G401.6 (cell line): Measurements from ENCODE around the gene ANXA4.

Experiments
- FAIRE-seq: peaks from 2 replicates; lab custom pipeline; 2012; peaks lifted over from hg19 to GRCh38; lab: Jason Lieb, UNC

Gene ANXA4

DNA sequence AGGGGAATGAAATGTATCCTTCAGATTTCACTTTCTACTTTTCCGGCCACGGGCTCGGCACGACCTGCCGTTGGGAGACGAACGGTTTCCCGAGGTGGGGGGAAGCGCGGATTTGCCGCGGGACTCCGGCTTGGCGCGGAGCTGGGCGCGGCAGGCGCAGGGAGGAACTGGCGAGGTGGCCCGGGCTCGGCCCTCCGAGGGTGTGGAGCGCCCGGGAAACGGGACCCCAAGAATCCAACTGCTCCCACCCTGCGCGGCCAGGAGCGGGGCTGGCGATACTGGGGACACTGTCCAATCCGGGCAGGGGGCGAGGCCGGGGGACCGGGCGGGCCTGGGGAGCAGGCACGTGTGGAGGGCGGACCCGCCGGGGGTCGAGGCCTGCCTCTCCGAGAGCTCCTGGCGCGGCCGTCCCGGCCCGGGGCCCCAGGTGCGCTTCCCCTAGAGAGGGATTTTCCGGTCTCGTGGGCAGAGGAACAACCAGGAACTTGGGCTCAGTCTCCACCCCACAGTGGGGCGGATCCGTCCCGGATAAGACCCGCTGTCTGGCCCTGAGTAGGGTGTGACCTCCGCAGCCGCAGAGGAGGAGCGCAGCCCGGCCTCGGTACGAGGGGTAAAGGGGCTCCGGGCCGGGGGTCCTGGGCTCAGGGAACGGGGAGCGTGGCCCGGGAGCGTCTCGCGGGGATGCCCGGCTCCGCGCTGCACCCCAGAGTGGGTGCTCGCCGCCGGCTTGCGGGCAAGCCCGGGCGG, at the start of gene ANXA4:
ANXA4 (plus strand) TSS at position 560 of the 747 bp plus-strand sequence. CDS start 39,432 bp downstream, outside the sequence.
- peak; percentile 19 for FAIRE-seq

DNA sequence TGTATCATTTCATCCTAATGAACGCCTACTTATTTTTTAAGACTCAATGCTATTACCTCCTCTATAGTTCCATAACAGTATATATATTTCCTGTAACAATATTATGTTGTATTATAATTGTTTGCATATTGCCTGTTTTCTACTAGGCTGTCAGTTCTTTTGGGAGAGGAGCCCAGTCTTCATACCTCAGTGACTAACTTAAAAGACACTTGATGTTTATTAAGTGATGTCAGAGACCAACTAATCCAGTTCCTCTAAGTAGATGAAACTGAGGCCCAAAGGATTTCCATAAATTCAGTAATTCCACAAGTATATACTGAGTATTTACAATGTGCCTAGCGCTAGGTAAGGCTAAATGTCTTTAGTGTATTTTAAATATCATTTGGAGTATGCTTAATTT, 49.5 kb upstream of the ANXA4 start:
- FAIRE-seq = no peak

DNA sequence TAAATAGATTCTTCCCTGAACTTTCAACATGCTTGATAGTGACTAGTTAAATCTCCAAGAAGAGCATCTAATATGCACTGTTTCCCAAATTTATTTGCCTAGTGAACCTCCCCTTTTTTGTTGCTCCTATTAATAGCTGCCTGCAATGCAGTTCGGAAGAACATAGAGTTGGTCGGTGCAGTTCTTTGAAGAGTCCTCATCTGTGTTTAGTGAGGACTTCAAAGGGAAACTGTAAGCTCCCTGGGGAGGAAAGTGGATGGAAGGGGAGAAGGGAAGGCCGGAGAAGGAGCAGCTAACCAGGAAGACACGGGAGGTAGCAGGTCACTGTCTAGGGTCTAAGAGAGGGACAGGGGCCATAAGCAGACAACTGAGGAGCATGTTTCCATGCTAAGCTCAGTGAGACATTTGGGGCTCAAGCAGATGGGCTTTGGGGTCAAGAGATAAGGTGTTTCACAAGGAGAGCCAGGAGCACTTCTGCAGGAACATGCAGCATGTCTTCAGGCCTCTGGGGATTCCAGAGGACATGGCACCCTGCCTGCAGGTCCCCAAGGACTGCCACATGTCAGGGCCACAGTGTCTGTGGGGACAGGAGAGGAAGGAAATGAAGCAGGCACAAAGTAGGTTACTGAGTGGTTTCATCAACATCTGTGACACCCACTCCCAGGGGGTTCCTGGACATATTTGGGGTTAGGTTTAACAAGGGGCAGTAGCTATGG, 48.7 kb upstream of the ANXA4 start:
- no peak for FAIRE-seq

DNA sequence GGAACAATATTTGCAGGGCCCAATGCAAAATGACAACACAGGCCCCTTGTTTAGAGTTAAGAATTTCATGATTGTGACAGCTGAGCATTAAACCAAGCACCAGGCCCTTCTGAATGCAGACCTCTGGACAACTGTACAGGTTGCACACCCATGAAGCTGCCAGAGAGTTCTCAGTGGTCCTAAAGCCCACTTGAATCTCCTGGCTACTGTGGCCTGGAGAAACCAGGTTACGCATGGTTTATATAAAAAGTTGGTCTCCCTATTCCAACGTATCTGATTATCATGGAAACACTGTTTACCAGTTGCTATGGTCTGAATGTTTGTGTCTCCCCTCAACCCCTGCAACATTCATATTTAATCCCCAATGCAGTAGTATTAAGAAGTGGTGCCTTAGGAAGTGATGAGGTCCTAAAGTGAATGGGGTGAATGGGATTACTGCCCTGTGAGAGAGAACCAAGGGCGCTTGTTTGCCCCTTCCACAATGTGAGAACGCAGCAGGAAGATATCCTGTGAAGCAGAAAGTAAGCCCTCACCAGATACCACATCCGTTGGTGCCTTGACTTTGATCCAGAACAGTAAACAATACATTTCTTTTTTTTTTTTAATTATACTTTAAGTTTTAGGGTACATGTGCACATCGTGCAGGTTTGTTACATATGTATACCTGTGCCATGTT, 48.0 kb upstream of the ANXA4 start:
- FAIRE-seq = no peak

DNA sequence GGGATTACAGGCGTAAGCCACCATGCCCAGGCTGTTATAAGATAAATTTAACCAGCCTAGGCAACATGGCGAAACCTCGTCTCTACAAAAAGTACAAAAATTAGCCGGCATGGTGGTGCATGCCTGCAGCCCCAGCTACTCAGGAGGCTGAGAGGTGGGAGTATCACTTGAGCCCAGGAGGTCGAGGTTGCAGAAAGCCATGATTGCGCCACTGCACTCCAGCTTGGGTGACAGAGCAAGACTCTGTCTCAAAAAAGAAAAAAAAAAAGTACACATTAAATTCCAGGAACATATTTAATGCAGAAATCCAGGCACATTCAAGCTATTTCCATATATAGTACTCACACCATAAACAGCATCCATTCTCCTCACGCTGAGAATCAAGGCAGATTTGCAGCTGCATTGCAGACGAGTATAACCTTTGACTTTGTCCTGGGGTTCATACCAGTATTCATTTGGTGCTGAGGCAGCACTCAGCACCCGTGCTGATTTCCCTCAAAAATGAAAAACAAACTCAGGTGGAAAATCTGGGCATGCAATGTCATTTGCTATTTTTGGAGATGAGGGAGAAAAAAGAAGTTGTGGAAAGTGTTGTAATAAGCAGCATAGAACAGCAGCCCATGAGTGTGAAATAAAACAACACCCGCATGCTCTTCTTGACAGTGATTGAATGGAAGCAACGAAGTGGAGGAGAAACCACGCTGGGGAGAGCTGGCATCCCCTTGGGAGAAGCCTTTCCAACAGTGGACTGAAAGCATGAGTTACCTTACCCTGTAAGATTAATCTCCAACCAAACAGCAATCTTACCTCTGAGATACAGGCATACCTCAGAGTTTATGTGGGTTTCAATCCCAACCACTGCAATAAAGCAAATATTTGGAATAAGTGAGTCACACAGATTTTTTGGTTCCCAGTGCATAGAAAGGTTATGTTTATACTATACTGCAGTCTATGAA, 46.8 kb upstream of the ANXA4 start:
- FAIRE-seq = no peak

DNA sequence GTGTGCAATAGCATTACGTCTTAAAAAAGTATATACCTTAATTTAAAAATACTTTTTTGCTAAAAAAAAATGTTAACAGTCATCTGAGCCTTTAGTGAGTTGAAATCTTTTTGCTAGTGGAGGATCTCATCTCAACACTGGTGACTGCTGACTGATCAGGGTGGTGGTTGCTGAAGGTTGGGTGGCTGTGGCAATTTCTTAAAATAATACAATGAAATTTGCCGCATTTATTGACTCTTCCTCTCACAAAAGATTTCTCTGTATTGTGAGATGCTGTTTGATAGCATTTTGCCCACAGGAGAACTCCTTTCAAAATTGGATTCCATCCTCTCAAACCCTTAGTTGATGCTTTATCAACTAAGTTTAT, 46.1 kb upstream of the ANXA4 start:
- FAIRE-seq = no peak

DNA sequence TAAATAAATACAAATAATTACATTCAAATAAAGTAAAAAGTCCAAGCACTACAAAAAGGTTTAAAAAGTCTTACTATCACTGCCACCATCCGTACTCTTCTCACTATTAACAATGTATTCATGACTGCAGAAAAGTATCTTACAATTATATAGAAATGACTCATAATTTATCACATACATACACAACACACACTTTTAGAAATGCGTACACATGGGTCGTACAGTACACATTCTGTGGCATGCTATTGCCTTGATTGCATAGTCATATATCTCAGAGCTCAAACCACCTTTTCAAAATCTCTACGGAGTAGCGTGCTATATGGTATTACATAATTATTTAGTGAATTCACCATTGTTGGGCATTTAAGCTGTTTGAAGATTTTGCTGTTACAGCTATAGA, 41.6 kb upstream of the ANXA4 start:
- no peak for FAIRE-seq

DNA sequence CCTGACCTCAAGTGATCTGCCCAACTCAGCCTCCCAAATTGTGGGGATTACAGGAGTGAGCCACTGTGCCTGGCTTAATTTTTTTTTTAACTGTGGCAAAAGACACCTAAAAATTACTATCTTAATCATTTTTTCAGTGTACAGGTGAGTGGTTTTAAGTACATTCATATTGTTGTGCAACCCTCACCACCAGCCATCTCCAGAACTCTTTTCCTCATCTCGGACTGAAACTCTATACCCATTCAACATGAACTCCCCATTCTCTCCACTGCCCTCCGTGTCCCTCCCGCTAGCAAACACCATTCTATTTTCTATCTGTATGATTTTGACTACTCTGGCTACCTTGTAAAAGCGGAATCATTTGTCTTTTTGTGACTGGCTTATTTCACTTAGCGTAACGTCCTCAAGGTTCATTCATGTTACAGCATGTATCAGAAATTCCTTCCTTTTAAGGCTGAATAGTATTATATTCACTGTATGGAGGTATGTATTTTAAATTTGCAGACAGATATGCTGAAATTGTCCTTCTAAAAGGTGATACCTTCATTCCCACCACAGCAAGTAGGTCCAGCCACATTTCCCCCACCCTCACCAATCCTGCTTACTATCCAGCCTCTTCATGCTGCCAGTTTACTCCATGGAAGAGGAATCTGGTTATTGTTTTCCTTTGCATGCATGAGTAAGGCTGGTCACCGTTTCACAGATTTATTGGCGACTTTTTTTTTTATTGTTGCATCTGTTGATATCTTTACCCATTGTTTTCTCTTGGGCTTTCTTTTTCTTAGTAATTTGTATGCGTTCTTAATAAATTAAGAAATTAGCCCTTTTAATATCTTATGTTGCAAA, 40.6 kb upstream of the ANXA4 start:
- no peak for FAIRE-seq

DNA sequence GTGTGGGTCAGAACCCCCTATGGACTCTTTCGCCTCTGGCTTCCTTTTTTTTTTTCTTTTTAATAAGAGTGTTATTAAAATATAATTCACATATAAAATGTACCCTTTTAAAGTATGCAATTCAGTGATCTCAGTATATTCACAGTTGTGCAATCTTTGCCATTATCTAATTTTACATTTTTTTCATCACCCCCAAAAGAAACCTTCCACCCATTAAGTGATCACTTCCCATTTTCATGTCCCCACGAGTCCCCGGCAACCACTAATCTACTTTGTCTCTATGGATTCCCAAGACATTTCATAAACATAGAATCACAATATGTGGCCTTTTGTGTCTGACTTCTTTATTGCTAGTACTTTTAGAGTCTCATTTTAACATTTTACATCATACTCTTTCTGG, 38.7 kb upstream of the ANXA4 start:
- no peak for FAIRE-seq

DNA sequence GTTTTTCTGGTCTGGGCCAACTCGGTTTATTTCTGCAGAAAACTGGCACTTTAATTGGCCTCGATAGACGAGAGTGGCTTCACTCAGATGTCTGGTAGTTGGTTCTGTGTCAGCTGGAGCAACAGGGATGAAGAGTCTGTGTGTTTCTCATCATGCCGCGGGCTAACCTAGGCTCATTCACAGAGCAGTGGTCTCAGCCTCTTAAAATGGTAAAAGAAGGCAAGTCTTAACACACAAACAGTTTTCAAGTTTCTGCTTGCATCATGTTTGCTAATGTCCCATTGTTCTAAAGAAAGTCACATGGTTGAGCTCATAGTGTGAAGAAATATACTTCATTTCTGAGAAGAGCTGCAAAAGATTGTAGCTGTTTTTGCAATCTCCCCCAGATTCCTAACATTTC, 37.5 kb upstream of the ANXA4 start:
- FAIRE-seq = no peak

DNA sequence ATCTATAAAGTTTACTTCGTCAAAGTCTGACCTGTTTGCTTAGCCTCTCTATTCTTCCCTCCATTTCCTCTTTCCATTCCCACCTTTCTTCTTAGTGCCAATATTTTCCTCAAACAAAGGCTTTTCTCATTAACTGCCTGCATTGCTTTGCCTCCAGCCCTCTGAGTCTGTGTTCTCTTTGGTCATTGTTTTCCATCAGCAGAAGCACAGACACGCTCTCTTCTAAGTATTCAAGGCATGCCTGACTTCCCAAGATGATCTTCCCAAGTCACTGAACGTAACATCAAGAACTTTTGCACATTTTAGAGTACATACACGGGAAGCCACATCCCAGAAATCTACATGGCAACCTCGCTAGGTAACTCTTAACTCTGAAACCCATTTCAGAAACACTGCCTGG, 32.6 kb upstream of the ANXA4 start:
- FAIRE-seq = no peak

DNA sequence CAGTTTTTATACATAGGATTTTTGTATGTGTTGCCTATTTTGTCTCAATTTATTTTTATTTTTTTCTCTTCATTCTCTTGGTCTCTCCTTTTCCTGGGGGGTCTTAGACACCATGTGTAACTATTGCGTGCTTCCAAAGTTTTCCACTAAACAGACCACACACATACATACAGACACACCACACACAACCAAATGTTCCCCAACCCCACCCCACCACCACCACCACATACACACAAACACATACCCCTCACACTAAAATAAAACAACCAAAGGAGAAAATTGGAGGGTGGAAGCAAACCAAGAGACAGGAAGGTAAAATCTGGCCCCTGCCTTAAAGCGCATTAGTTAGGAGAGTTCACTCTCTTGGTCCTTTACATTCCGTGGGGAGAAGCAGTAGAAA, 30.0 kb upstream of the ANXA4 start:
- FAIRE-seq = no peak

DNA sequence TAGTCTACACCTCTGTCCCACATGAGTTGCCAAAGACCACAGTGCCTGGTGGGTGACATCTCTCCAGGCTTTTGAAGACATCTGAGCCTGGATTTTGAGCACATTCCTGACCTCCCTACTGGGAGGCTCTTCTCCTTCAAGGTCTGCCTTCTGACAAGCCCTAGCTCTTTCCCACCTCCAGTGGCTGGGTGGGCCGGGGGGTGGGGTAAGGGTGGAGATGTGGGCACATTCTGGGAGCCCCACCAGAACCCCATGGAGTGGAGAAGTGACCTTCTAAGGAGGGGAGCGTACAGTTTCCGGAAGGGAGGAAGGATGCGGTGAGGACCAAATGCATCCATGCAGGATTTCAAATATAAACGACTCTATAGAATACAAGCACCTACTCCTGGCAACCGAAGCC, 27.9 kb upstream of the ANXA4 start:
- FAIRE-seq = no peak

DNA sequence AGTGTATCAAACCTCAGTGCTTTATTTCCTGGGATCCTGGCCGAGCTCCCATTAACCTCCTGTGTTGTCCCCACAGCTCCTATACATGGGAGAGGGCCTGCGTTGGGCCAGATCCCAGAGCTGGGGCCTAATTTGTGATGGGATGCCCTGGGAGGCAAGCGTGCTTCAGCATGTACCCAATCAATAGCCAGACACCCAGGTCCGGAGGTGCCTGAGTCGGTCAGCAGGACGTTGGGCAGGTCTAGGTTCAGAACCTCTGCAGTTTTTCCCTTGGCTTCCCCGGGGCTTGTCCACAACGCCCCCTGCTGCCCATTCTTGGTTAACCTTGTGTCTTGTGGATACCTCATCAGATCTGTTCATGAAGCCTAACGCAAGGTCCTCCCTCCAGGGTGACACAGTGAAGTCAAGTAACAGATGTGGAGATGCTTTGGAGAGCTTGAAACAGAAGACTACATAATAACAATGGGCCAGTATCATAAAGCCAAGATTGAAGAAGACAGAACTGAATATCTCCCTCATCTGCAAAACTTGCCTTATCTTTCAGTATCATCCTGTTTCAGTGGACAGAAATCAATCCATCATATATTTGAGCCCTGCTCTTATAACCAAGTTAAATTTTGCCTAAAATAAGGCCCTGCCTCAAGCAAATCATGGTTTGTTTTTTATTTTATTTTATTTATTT, 27.3 kb upstream of the ANXA4 start:
- peak; percentile 49 for FAIRE-seq

DNA sequence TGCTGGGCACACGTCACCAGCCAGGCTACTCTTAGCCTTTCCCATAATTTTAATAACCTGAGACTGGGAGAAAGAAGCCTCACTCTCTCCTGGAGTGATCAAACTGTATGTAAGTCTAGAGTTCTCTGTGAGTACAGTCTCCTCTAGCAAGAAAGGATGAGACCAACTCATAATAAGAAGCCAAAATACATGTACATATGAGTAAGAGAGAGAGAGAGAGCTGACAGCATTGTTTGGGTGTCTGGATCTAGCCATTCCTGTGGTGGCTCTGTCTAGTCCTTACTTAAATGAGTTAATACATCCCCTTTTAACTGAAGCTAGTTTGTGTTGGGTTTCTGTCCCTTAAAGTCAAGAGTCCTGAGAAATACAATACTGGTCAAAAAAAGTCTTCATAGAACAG, 26.0 kb upstream of the ANXA4 start:
- no peak for FAIRE-seq

DNA sequence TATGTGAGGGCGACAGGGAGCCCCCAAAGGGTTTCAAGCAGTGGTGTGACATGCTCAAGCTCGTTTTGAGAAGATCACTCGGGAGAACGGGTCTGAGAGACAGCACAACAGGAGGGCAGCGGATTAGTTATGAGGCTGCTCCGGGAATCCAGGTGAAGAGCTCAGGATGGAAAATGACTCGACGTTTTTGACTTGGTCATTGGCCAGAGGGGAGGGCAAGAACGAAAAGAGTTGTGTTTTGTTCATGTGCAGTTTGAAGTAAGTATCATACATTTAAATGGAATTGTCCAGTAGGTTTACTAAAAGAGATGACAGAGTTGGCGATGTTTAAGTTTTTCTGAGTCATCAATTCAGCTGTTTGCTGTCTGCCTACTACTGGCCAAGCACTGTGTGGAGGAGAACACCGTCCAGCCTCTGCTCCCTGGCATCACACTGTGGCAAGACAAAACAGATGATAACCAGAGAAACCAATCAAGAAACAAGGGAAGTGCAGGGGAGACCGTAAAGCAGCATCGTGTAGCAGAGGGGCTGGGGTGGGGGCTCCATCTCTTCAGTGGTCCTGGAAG, 25.3 kb upstream of the ANXA4 start:
- no peak for FAIRE-seq

DNA sequence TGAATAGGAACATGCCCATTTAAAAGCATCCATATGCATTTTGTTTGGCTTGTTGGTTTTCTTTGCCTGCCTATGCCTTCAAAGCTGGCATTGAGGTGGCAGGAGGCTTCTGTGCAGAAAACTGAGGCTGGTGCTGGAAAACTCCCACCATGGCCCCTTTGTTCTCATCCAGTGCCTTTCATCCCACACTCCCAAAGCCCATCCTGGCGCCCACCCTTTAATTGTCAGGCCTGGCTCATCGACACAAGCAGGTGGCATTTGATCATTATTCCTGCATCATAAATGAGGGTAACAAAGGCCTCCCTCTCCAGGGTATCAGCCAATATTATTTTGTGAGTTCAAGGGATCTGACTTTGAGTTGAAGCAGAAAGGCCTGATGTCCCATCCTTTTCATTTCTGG, 24.7 kb upstream of the ANXA4 start:
- no peak for FAIRE-seq

DNA sequence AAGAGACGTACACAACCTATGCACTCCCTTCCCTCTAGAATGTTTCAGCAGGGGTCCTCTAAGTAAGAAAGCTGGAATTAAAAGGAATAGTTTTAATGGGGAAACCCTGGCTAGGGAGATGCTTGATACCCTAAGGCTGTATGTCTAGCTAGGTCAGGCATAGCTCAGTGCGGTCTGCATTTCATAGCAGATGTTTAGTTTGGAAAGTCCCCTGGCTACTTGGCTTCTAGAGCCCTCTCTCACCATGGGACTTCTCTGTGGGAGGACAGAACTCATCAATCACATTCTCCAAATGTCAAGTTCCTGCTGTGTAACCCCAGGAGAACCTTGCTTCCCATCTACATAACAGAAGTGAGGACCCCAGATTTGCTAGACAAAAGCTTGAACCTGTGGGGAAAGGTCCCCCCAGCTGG, 24.1 kb upstream of the ANXA4 start:
- no peak for FAIRE-seq

DNA sequence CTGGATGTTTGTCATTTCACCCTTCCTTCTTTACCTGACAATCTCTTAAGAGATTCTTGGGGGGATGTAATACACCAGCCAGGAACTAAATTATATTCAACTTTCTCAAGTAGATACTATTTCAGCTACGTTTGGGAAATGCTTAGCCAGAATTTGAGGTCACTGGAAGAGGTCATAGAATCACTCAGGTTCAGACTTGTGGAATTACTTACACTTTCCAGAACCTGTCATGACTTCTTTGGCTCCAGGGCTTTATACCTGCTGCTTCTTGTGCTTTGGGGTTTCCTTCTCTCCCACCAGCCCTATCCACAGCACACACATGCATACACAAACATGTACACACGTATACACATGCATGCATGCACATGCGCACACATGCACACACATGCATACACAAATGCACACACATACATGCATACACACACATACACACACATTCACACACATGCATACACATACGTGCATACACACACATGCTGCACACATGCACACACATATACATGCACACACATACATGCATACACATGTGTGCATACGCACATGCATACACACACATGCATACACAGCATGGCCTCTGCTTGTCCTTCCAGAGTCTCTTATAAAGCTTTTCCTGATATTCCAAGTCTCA, 23.5 kb upstream of the ANXA4 start:
- FAIRE-seq = no peak

DNA sequence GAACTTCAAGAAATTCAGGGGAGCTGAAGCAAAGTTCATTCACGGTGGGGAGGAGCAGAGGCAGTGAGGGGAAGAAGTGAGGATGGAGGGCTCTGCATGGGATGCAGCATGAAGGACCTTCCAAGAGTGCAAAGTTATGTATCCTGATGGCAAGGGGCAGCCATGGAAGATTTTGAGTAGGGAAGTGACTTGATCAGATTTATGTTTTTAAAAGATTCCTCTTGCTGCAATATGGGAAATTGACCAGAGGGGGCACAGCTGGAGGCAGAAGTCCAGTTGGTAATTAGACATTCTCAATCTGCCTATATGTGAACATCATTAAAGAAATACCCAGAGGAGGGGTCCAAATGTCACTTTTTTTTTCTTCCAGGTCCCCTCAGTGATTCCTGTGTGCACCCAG, 21.5 kb upstream of the ANXA4 start:
- no peak for FAIRE-seq
